GM12878 (cell line): Measurements from ENCODE around the gene GUCY1A2. TPM values are rescaled to one million over a fixed set of nuclear protein-coding genes. Genes with fewer than 3 reads are reported as not detected.

ENCODE experiments used
- ATAC-seq: fragments of 200-7000 bp; cut with Tn5 transposase; 3 replicates; pipeline ENCODE4 v1.9.1; 2020; ENCODE audit warnings: mild to moderate bottlenecking, moderate library complexity
- BruUV-seq: library from RNA; stranded (reverse); fragments of 400-500 nt; replicated peaks from 2 replicates; lab custom pipeline; 2021; lab: Mats Ljungman, UMichigan
- CTCF ChIA-PET: fragments of 300-600 bp; sonication (Branson Sonifier 250); formaldehyde crosslinking; extraction: SDS; loops from one replicate; lab custom pipeline; 2021; ENCODE audit warnings: inconsistent platforms; lab: Yijun Ruan, JAX
- POLR2A ChIA-PET: fragments of 350-600 bp; formaldehyde crosslinking; extraction: SDS; loops from one replicate; lab custom pipeline; 2021; ENCODE audit warnings: inconsistent platforms; lab: Charles Lee
- RAD21 ChIA-PET: fragments of 300-600 bp; sonication (Branson Sonifier 250); formaldehyde crosslinking; loops from one replicate; lab custom pipeline; 2023; ENCODE audit warnings: antibody characterized with exemption; ENCODE audit not compliant: unreplicated experiment; lab: Charles Lee
- SMC1A ChIA-PET: fragments of 300-600 bp; sonication (Branson Sonifier 250); formaldehyde crosslinking; loops from one replicate; lab custom pipeline; 2023; ENCODE audit not compliant: unreplicated experiment, uncharacterized antibody; lab: Charles Lee
- DNase-seq: peaks from one replicate; pipeline ENCODE4 v3.0.0-alpha.2; 2011; ENCODE audit warnings: low read depth, low spot score
- FAIRE-seq: peaks from 3 replicates; lab custom pipeline; 2011; peaks lifted over from hg19 to GRCh38; lab: Jason Lieb, UNC
- H2AFZ ChIP-seq: 2 replicates; pipeline ENCODE4 v1.6.0; 2011; ENCODE audit warnings: low read depth, low read length, control low read depth; ENCODE audit not compliant: control insufficient read depth
- H3K27ac ChIP-seq: 2 replicates; pipeline ENCODE4 v1.5.1; 2011; ENCODE audit warnings: control low read depth; ENCODE audit not compliant: control insufficient read depth, insufficient read depth
- H3K27me3 ChIP-seq, 2 experiments: replicated peaks in 1 of 2; 2 replicates each; pipeline versions ENCODE4 v1.6.0 to v1.6.1; 2011; ENCODE audit warnings: low read length in 1 of 2; ENCODE audit not compliant: control insufficient read depth in 2 of 2, insufficient read depth in 2 of 2
- H3K36me3 ChIP-seq, 2 experiments: 2 replicates each; pipeline ENCODE4 v1.5.1; 2011; ENCODE audit warnings: low read length in 1 of 2; ENCODE audit not compliant: control insufficient read depth in 2 of 2, insufficient read depth in 2 of 2
- H3K4me1 ChIP-seq: 2 replicates; pipeline ENCODE4 v1.6.1; 2011; ENCODE audit warnings: mild to moderate bottlenecking, low read length, moderate library complexity, mixed read lengths; ENCODE audit not compliant: control insufficient read depth, insufficient read depth
- H3K4me2 ChIP-seq: 2 replicates; pipeline ENCODE4 v1.6.0; 2011; ENCODE audit warnings: control low read depth; ENCODE audit not compliant: control insufficient read depth, insufficient read depth
- H3K4me3 ChIP-seq: fragments of 200-600 bp; sonication (generic); 2 replicates; pipeline ENCODE4 v1.5.1; 2016
- H3K79me2 ChIP-seq: 2 replicates; pipeline ENCODE4 v1.6.0; 2011; ENCODE audit warnings: low read length; ENCODE audit not compliant: control insufficient read depth, insufficient read depth
- H3K9ac ChIP-seq: 2 replicates; pipeline ENCODE4 v1.8.0; 2011; ENCODE audit warnings: low read length, control low read depth, mixed read lengths; ENCODE audit not compliant: control insufficient read depth, insufficient read depth
- H3K9me3 ChIP-seq: replicated peaks from 3 replicates; pipeline ENCODE4 v1.5.1; 2011; ENCODE audit warnings: mild to moderate bottlenecking, low read length; ENCODE audit not compliant: control insufficient read depth, insufficient read depth
- H4K20me1 ChIP-seq: 2 replicates; pipeline ENCODE4 v1.6.0; 2011; ENCODE audit not compliant: control insufficient read depth, insufficient read depth
- ATF3 ChIP-seq: IDR thresholded peaks from 2 replicates; pipeline ENCODE4 v1.6.1; 2011; ENCODE audit warnings: low read depth, mild to moderate bottlenecking, low read length, moderate library complexity, borderline replicate concordance; ENCODE audit errors: extremely low read depth
- CREM ChIP-seq: IDR thresholded peaks from 2 replicates; pipeline ENCODE4 v1.6.1; 2014; ENCODE audit warnings: antibody characterized with exemption, low read depth
- HDAC2 ChIP-seq: fragments of 200-600 bp; sonication (generic); IDR thresholded peaks from 2 replicates; pipeline ENCODE4 v1.6.1; 2017
- HDAC6 ChIP-seq: fragments of 200-600 bp; sonication (generic); IDR thresholded peaks from one replicate; pipeline ENCODE4 v1.8.0; 2017; ENCODE audit warnings: antibody characterized with exemption; ENCODE audit not compliant: unreplicated experiment
- RAD21 ChIP-seq: IDR thresholded peaks from 2 replicates; pipeline ENCODE4 v1.6.1; 2011; ENCODE audit warnings: mild to moderate bottlenecking, low read depth, low read length, moderate library complexity; ENCODE audit not compliant: insufficient read depth
- SREBF1 ChIP-seq: IDR thresholded peaks from 2 replicates; pipeline ENCODE4 v1.6.1; 2012; ENCODE audit warnings: mild to moderate bottlenecking, low read length
- SUPT20H ChIP-seq: IDR thresholded peaks from 2 replicates; pipeline ENCODE4 v1.6.1; 2011; ENCODE audit warnings: low read depth, mild to moderate bottlenecking, low read length, moderate library complexity, borderline replicate concordance; ENCODE audit not compliant: control insufficient read depth
- ZNF207 ChIP-seq: fragments of 450-650 bp; IDR thresholded peaks from 2 replicates; pipeline ENCODE4 v1.6.1; 2014; ENCODE audit warnings: antibody characterized with exemption, mild to moderate bottlenecking, borderline replicate concordance
- WGBS: methylation state at CpG from one replicate; pipeline ENCODE4 v1.1.6; 2016; ENCODE audit warnings: low lambda C conversion rate; ENCODE audit not compliant: insufficient replicate concordance, insufficient coverage; ENCODE audit errors: missing lambda C conversion rate; 5-methylcytosine and 5-hydroxymethylcytosine counted together
- in situ Hi-C: fragments of 300-500 bp; cut with MboI; formaldehyde crosslinking; loops from 9 replicates; pipeline ENCODE4 v1.14.3; 2018; ENCODE audit warnings: mixed read lengths
- intact Hi-C: fragments of 100-400 bp; cut with micrococcal nuclease; formaldehyde crosslinking; loops from one replicate; pipeline ENCODE4 v1.14.2; 2022; ENCODE audit not compliant: unreplicated experiment
- polyA plus RNA-seq, 11 experiments: library from polyadenylated mRNA; depleted of rRNA in 4 of 11; unstranded in 6 of 11; stranded (reverse) in 5 of 11; fragments of >200 nt; fragmentation: Nextera tagmentation in 4 of 11; fragmentation: Illumina TruSeq in 1 of 11; extraction: Ambion mirVana in 4 of 11; extraction: Trizol in 1 of 11; gene quantifications; 1 replicate in 1 of 11; 2 replicates in 10 of 11; pipeline versions ENCODE4 v1.2.1 to v1.2.3, GENCODE V29; 2011 to 2016; ENCODE audit warnings: inconsistent platforms in 2 of 11, missing spikeins in 2 of 11, low read depth in 1 of 11
- total RNA-seq, 4 experiments: library from RNA; depleted of rRNA in 3 of 4; stranded (reverse); fragments of >200 nt in 3 of 4; fragmentation: Illumina TruSeq in 1 of 4; extraction: Trizol in 1 of 4; gene quantifications; 2 replicates each; pipeline versions ENCODE4 v1.2.1 to v1.2.3, GENCODE V29; 2013 to 2021
- TF ChIP-seq, protein P1 (sequence below), 3 experiments: IDR thresholded peaks in 2 of 3; conservative IDR thresholded peaks in 1 of 3; 2 replicates each; pipeline ENCODE4 v1.5.1; 2011; ENCODE audit warnings: low read depth in 3 of 3, low read length in 3 of 3, mild to moderate bottlenecking in 3 of 3, control low read depth in 2 of 3, moderate library complexity in 2 of 3, inconsistent platforms in 1 of 3, mixed read lengths in 1 of 3; ENCODE audit not compliant: control insufficient read depth in 2 of 3, insufficient read depth in 1 of 3; ENCODE audit errors: extremely low read depth in 1 of 3

Gene GUCY1A2
- total and polyA plus RNA-seq, 10 of the 15 experiments (the other 5 are each of a cell fraction or from before 2014, with no cell fraction given) = under 0.01 to 0.03 (median under 0.01) TPM; not detected in 4

DNA sequence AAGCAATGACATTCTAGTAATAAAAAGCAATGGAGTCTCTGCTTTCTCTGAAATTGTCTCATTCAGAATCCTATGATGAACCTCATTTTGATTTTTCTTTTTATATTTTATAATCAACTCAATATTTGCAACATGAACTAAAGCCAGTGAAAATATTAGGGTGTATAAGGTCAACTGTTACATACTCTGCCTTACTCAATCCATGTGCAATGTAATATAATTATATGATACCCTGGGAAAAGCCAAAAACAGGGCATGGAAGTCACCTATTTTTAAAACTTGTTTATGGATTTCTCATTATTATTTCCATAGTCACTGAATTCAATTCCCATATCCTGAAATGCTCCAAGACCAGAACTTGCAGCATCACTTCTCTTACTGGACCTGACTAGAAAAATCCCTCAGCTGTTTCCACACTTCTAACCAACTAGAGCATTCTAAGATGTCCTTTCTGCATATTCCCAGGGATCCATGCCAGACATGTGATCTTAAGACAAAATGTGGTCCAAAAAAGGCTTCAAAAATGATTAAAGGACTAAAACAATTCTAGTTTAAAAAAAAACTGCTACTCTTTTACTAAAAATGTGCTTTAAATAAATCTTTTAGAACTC lies 97.3 kb downstream of the GUCY1A2 start:
- SMC1A ChIA-PET = no interaction called here
- RAD21 ChIA-PET = no interaction called here
- intact Hi-C loops = no loop called here
- no peak for FAIRE-seq
- no peaks in the 10 kb centered on the region for H3K4me1 ChIP-seq
- H3K27me3 ChIP-seq = no peaks in the 10 kb centered on the region
- H3K4me3 ChIP-seq = no peak overlapping the region
- ATAC-seq = no peak
- in situ Hi-C loops = no loop called here
- H3K27ac ChIP-seq = no peak overlapping the region
- POLR2A ChIA-PET = no interaction called here
- no peak overlapping the region for H2AFZ ChIP-seq
- no peak overlapping the region for H3K9ac ChIP-seq
- H4K20me1 ChIP-seq = no peaks in the 10 kb centered on the region
- no peaks in the 10 kb centered on the region for H3K9me3 ChIP-seq
- CTCF ChIA-PET = no interaction called here
- no peak for TF ChIP-seq HDAC2
- no peak for TF ChIP-seq ZNF207
- no peak for TF ChIP-seq HDAC6
- TF ChIP-seq CREM = no peak
- TF ChIP-seq SUPT20H = no peak
- no peak for TF ChIP-seq ATF3
- H3K79me2 ChIP-seq = no peaks in the 10 kb centered on the region
- BruUV-seq = no TSS peak
- no peak overlapping the region for H3K4me2 ChIP-seq
- DNase-seq = no peak
- no peaks in the 10 kb centered on the region for H3K36me3 ChIP-seq

- POLR2A ChIA-PET = no interaction called here
- Histone ChIP-seq H3K27me3 (no peaks in the 10 kb centered on the region), H3K9ac (no peak overlapping the region), H3K4me2 (no peak overlapping the region), H3K79me2 (no peaks in the 10 kb centered on the region), H3K4me1 (no peaks in the 10 kb centered on the region), H3K4me3 (no peak overlapping the region), H4K20me1 (no peaks in the 10 kb centered on the region), H3K36me3 (no peaks in the 10 kb centered on the region), H3K9me3 (no peaks in the 10 kb centered on the region), H2AFZ (no peak overlapping the region), H3K27ac (no peak overlapping the region)
- RAD21 ChIA-PET = no interaction called here
- in situ Hi-C loops (no loop called here), intact Hi-C loops (no loop called here)
- CTCF ChIA-PET = no interaction called here
- BruUV-seq = no TSS peak
- DNase-seq = no peak
- WGBS = 72% methylated on average over 2 of the region's 2 CpGs
- SMC1A ChIA-PET = no interaction called here
- TF ChIP-seq SREBF1 (no peak), RAD21 (peak; percentile 7; the same call in 1 of the 2 replicates)
- TF ChIP-seq, protein P1, sequence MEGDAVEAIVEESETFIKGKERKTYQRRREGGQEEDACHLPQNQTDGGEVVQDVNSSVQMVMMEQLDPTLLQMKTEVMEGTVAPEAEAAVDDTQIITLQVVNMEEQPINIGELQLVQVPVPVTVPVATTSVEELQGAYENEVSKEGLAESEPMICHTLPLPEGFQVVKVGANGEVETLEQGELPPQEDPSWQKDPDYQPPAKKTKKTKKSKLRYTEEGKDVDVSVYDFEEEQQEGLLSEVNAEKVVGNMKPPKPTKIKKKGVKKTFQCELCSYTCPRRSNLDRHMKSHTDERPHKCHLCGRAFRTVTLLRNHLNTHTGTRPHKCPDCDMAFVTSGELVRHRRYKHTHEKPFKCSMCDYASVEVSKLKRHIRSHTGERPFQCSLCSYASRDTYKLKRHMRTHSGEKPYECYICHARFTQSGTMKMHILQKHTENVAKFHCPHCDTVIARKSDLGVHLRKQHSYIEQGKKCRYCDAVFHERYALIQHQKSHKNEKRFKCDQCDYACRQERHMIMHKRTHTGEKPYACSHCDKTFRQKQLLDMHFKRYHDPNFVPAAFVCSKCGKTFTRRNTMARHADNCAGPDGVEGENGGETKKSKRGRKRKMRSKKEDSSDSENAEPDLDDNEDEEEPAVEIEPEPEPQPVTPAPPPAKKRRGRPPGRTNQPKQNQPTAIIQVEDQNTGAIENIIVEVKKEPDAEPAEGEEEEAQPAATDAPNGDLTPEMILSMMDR (IDR thresholded peaks at IDR 0.05 in 2 of 3, conservative IDR thresholded peaks at IDR 0.05 in 1 of 3; ENCODE audit: control insufficient read depth in 2 of 3, extremely low read depth in 1 of 3, insufficient read depth in 1 of 3, low read depth in 3 of 3, low read length in 3 of 3) = peak; percentile 31 to 56 (median 47); a peak in 5 of 6 replicates
- peak; percentile 63 for ATAC-seq
- peak; percentile 41 for FAIRE-seq
These were observed 100.3 kb downstream of the GUCY1A2 start for GRCh38 chr11:106917973-106918372.
